ENCODE data around the gene SPTBN1. TPM values are rescaled to one million over a fixed set of nuclear protein-coding genes. Genes with fewer than 3 reads are reported as not detected.

The SPTBN1 gene
- total and polyA plus RNA-seq, 2 of the 13 experiments (the other 11 are each of a cell fraction or from before 2014, with no cell fraction given), result 123 to 299 TPM

GRCh38 chr2:54409752-54410151, 46.4 kb upstream of the SPTBN1 start:
- Histone ChIP-seq H3K4me3 (replicated peaks in 1 of 3; ENCODE audit: insufficient read depth in 1 of 3, low read depth in 2 of 3, low read length in 3 of 3) (no peak overlapping the region), H3K27ac (ENCODE audit: extremely low read length, insufficient read depth, low read length) (no peak overlapping the region), H3K27me3 (ENCODE audit: control insufficient read depth in 1 of 2, insufficient read depth in 2 of 2, low read length in 2 of 2) (peaks cover 1 to 15% of the 10 kb centered on the region in 2 experiments; a peak in 3 of 5 replicates), H3K79me2 (ENCODE audit: insufficient read depth, low read length) (no peaks in the 10 kb centered on the region), H3K4me1 (ENCODE audit: insufficient read depth, low read length) (no peaks in the 10 kb centered on the region), H3K4me2 (ENCODE audit: low read depth, low read length) (no peak overlapping the region), H4K20me1 (ENCODE audit: insufficient read depth, low read length) (no peaks in the 10 kb centered on the region), H3K9ac (ENCODE audit: insufficient read depth, low read depth, low read length) (no peak overlapping the region), H3K9me3 (ENCODE audit: low read length) (no peaks in the 10 kb centered on the region), H3K36me3 (replicated peaks in 1 of 2; ENCODE audit: control insufficient read depth in 1 of 2, insufficient read depth in 2 of 2, low read length in 2 of 2) (no peaks in the 10 kb centered on the region), H2AFZ (ENCODE audit: low read length) (no peak overlapping the region)
- ATAC-seq, result no peak
- 14% methylated on average over 5 of the region's 5 CpGs for WGBS (ENCODE audit: low lambda C conversion rate)
- DNase-seq (ENCODE audit: low spot score), result no peak
- ChIA-PET CTCF (ENCODE audit: low intra/inter-chr PET ratio, low total read pairs) (no interaction called here), POLR2A (no interaction called here)
- in situ Hi-C loops (cut with HindIII; ENCODE audit: extremely low pct_ligation_motif_present, low pct_unique_long_range_greater_than_20kb) (no loop called here), intact Hi-C loops (cut with micrococcal nuclease; ENCODE audit: unreplicated experiment) (no loop called here)
- BruUV-seq (replicated peaks), result no TSS peak
- no peak for FAIRE-seq
- no peak for TF ChIP-seq POLR2G (IDR thresholded peaks at IDR 0.05; ENCODE audit: low read depth, low read length)
- no peak for TF ChIP-seq SNAPC2 (CRISPR knock-in tag; IDR thresholded peaks at IDR 0.05)
- TF ChIP-seq ZHX1 (CRISPR knock-in tag; IDR thresholded peaks at IDR 0.05; ENCODE audit: low read depth), result no peak
- no peak for TF ChIP-seq TBX2 (CRISPR knock-in tag; IDR thresholded peaks at IDR 0.05; ENCODE audit: borderline replicate concordance)
- no peak for TF ChIP-seq BRD4 (CRISPR knock-in tag; IDR thresholded peaks at IDR 0.05)

GRCh38 chr2:54411801-54412354, 44.2 kb upstream of the SPTBN1 start:
- no TSS peak for BruUV-seq (replicated peaks)
- H3K36me3 ChIP-seq (replicated peaks in 1 of 2; ENCODE audit: control insufficient read depth in 1 of 2, insufficient read depth in 2 of 2, low read length in 2 of 2), result no peaks in the 10 kb centered on the region
- no peak overlapping the region for H3K9ac ChIP-seq (ENCODE audit: insufficient read depth, low read depth, low read length)
- in situ Hi-C loops (cut with HindIII; ENCODE audit: extremely low pct_ligation_motif_present, low pct_unique_long_range_greater_than_20kb) (no loop called here), intact Hi-C loops (cut with micrococcal nuclease; ENCODE audit: unreplicated experiment) (no loop called here)
- CTCF ChIA-PET (ENCODE audit: low intra/inter-chr PET ratio, low total read pairs), result no interaction called here
- H3K9me3 ChIP-seq (ENCODE audit: low read length), result no peaks in the 10 kb centered on the region
- no peak overlapping the region for H2AFZ ChIP-seq (ENCODE audit: low read length)
- WGBS (ENCODE audit: low lambda C conversion rate), result 41% methylated on average over 5 of the region's 5 CpGs
- 0 out of 2 replicates have a peak overlapping the region, but pooled peaks have one; percentile 4 for H3K4me2 ChIP-seq (ENCODE audit: low read depth, low read length)
- TF ChIP-seq CENPT (CRISPR knock-in tag; IDR thresholded peaks at IDR 0.05; ENCODE audit: low read depth) (no peak), ETV5 (CRISPR knock-in tag; IDR thresholded peaks at IDR 0.05; ENCODE audit: borderline replicate concordance) (no peak), RARA (CRISPR knock-in tag; IDR thresholded peaks at IDR 0.05) (peak; percentile 31; the same call in 1 of the 2 replicates)
- DNase-seq (ENCODE audit: low spot score) (no peak), FAIRE-seq (no peak), ATAC-seq (no peak)
- no peaks in the 10 kb centered on the region for H4K20me1 ChIP-seq (ENCODE audit: insufficient read depth, low read length)
- no peak overlapping the region for H3K4me3 ChIP-seq (replicated peaks in 1 of 3; ENCODE audit: insufficient read depth in 1 of 3, low read depth in 2 of 3, low read length in 3 of 3)
- peaks cover 14% of the 10 kb centered on the region for H3K4me1 ChIP-seq (ENCODE audit: insufficient read depth, low read length)
- H3K27me3 ChIP-seq (ENCODE audit: control insufficient read depth in 1 of 2, insufficient read depth in 2 of 2, low read length in 2 of 2), result peaks cover 1 to 14% of the 10 kb centered on the region in 2 experiments; a peak in 3 of 5 replicates
- no peaks in the 10 kb centered on the region for H3K79me2 ChIP-seq (ENCODE audit: insufficient read depth, low read length)
- H3K27ac ChIP-seq (ENCODE audit: extremely low read length, insufficient read depth, low read length), result no peak overlapping the region
- POLR2A ChIA-PET, result no interaction called here
